GM23338 (cell line): ENCODE results near the gene KRT71. TPM values are rescaled to one million over a fixed set of nuclear protein-coding genes. Genes with fewer than 3 reads are reported as not detected.

Experiments
- ATAC-seq: fragments of 200-7000 bp; cut with Tn5 transposase; 3 replicates; pipeline ENCODE4 v1.9.1; 2020
- DNase-seq: peaks from one replicate; pipeline ENCODE4 v3.0.0-alpha.2; 2015; ENCODE audit warnings: low spot score
- H2AFZ ChIP-seq: fragments of 200-600 bp; sonication (generic); 2 replicates; pipeline ENCODE4 v1.8.0; 2016; ENCODE audit warnings: antibody characterized with exemption, mild to moderate bottlenecking, moderate library complexity
- H3F3A ChIP-seq: fragments of 200-600 bp; sonication (generic); replicated peaks from 2 replicates; pipeline ENCODE4 v1.8.0; 2017; ENCODE audit warnings: antibody characterized with exemption, mixed run types, low read depth
- H3K27ac ChIP-seq: fragments of 200-600 bp; sonication (generic); 2 replicates; pipeline ENCODE4 v1.6.1; 2016; ENCODE audit warnings: low read depth
- H3K27me3 ChIP-seq: fragments of 200-600 bp; sonication (generic); 2 replicates; pipeline ENCODE4 v1.8.0; 2016; ENCODE audit warnings: mild to moderate bottlenecking, mixed run types, moderate library complexity; ENCODE audit not compliant: insufficient read depth
- H3K36me3 ChIP-seq: fragments of 200-600 bp; sonication (generic); 2 replicates; pipeline ENCODE4 v1.8.0; 2016; ENCODE audit warnings: mild to moderate bottlenecking; ENCODE audit not compliant: insufficient read depth
- H3K4me1 ChIP-seq: fragments of 200-600 bp; sonication (generic); 2 replicates; pipeline ENCODE4 v1.8.0; 2016; ENCODE audit warnings: mild to moderate bottlenecking, moderate library complexity; ENCODE audit not compliant: insufficient read depth
- H3K4me2 ChIP-seq: fragments of 200-600 bp; sonication (generic); 2 replicates; pipeline ENCODE4 v1.7.1; 2017; ENCODE audit warnings: mixed run types
- H3K4me3 ChIP-seq: fragments of 200-600 bp; sonication (generic); 2 replicates; pipeline ENCODE4 v1.6.1; 2016; ENCODE audit warnings: mixed run types
- H3K79me2 ChIP-seq: fragments of 200-600 bp; sonication (generic); replicated peaks from 2 replicates; pipeline ENCODE4 v1.8.0; 2017; ENCODE audit warnings: mild to moderate bottlenecking; ENCODE audit not compliant: insufficient read depth
- H3K9me2 ChIP-seq: fragments of 200-600 bp; sonication (generic); 2 replicates; pipeline ENCODE4 v1.8.0; 2017; ENCODE audit not compliant: insufficient read depth
- H4K20me1 ChIP-seq: fragments of 200-600 bp; sonication (generic); replicated peaks from 2 replicates; pipeline ENCODE4 v1.8.0; 2017; ENCODE audit warnings: mild to moderate bottlenecking; ENCODE audit not compliant: insufficient read depth
- H3K27ac Mint-ChIP-seq: 2 replicates; pipeline ENCODE4 v1.8.0; 2020; ENCODE audit warnings: inconsistent platforms, mild to moderate bottlenecking, moderate library complexity, mixed read lengths
- H3K27me3 Mint-ChIP-seq: 3 replicates; pipeline ENCODE4 v1.8.0; 2022; ENCODE audit warnings: low read depth, mild to moderate bottlenecking, moderate library complexity, mixed read lengths, inconsistent platforms; ENCODE audit not compliant: insufficient read depth, poor library complexity
- H3K36me3 Mint-ChIP-seq: 3 replicates; pipeline ENCODE4 v1.8.0; 2021; ENCODE audit warnings: low read depth, mild to moderate bottlenecking, inconsistent platforms, moderate library complexity, mixed read lengths
- H3K4me1 Mint-ChIP-seq: 3 replicates; pipeline ENCODE4 v1.8.0; 2020; ENCODE audit warnings: mild to moderate bottlenecking, inconsistent platforms, mixed read lengths
- H3K4me3 Mint-ChIP-seq: 3 replicates; pipeline ENCODE4 v1.8.0; 2021; ENCODE audit warnings: moderate library complexity, mild to moderate bottlenecking, inconsistent platforms, mixed read lengths
- H3K9me3 Mint-ChIP-seq: 3 replicates; pipeline ENCODE4 v1.8.0; 2020; ENCODE audit warnings: moderate library complexity, mild to moderate bottlenecking, inconsistent platforms, mixed read lengths
- CREB1 ChIP-seq: fragments of 250-450 bp; sonication (Bioruptor Pico); IDR thresholded peaks from 2 replicates; pipeline ENCODE4 v1.5.0; 2020; ENCODE audit warnings: low read depth, mild to moderate bottlenecking, moderate library complexity
- EZH2 ChIP-seq: fragments of 200-600 bp; sonication (generic); IDR thresholded peaks from one replicate; pipeline ENCODE4 v1.8.0; 2017; ENCODE audit warnings: antibody characterized with exemption, mild to moderate bottlenecking, low read depth; ENCODE audit not compliant: unreplicated experiment
- EZH2phosphoT487 ChIP-seq: fragments of 200-600 bp; sonication (generic); IDR thresholded peaks from one replicate; pipeline ENCODE4 v1.8.1; 2018; ENCODE audit warnings: antibody characterized with exemption; ENCODE audit not compliant: unreplicated experiment
- JUNB ChIP-seq: IDR thresholded peaks from one replicate; pipeline ENCODE4 v1.6.1; 2016; ENCODE audit warnings: antibody characterized with exemption; ENCODE audit not compliant: unreplicated experiment
- NANOG ChIP-seq: IDR thresholded peaks from 2 replicates; pipeline ENCODE4 v1.6.1; 2016; ENCODE audit warnings: antibody characterized with exemption, borderline replicate concordance
- POLR2AphosphoS5 ChIP-seq: IDR thresholded peaks from 2 replicates; pipeline ENCODE4 v1.6.1; 2016; ENCODE audit warnings: antibody characterized with exemption, low read depth
- STAT1 ChIP-seq: IDR thresholded peaks from one replicate; pipeline ENCODE4 v1.6.1; 2016; ENCODE audit warnings: antibody characterized with exemption; ENCODE audit not compliant: unreplicated experiment
- ZNF114 ChIP-seq: fragments of 250-450 bp; sonication (Bioruptor Pico); IDR thresholded peaks from 2 replicates; pipeline ENCODE4 v1.5.0; 2020; ENCODE audit warnings: mild to moderate bottlenecking, moderate library complexity
- ZNF331 ChIP-seq: fragments of 250-450 bp; sonication (Bioruptor Pico); IDR thresholded peaks from 2 replicates; pipeline ENCODE4 v1.5.0; 2020; ENCODE audit warnings: low read depth, mild to moderate bottlenecking, moderate library complexity
- polyA plus RNA-seq: library from polyadenylated mRNA; unstranded; fragments of >200 nt; fragmentation: Nextera tagmentation; extraction: Ambion mirVana; gene quantifications from 2 replicates; pipeline ENCODE4 v1.2.1, GENCODE V29; 2016
- total RNA-seq: library from RNA; depleted of rRNA; stranded (reverse); fragments of >200 nt; shearing (Covaris generic); gene quantifications from 2 replicates; pipeline ENCODE4 v1.2.3, GENCODE V29; 2014
- TF ChIP-seq, protein P1 (sequence below): IDR thresholded peaks from one replicate; pipeline ENCODE4 v1.6.1; 2018; ENCODE audit warnings: antibody characterized with exemption; ENCODE audit not compliant: unreplicated experiment
- TF ChIP-seq, protein P2 (sequence below): fragments of 250-450 bp; sonication (Bioruptor Pico); IDR thresholded peaks from 2 replicates; pipeline ENCODE4 v1.5.0; 2020; ENCODE audit warnings: mild to moderate bottlenecking, moderate library complexity
- TF ChIP-seq, protein P3 (sequence below): IDR thresholded peaks from 2 replicates; pipeline ENCODE4 v1.6.1; 2016; ENCODE audit warnings: antibody characterized with exemption
- TF ChIP-seq, protein P4 (sequence below), 2 experiments: fragments of 200-600 bp in 1 of 2; sonication (generic) in 1 of 2; conservative IDR thresholded peaks; 2 replicates each; pipeline versions ENCODE4 v1.5.1 to v1.6.1; 2016 to 2017; ENCODE audit warnings: antibody characterized with exemption in 2 of 2, low read depth in 2 of 2, mild to moderate bottlenecking in 2 of 2, moderate library complexity in 1 of 2

Gene KRT71
- total and polyA plus RNA-seq, 2 experiments from 2014 or later = not detected

DNA sequence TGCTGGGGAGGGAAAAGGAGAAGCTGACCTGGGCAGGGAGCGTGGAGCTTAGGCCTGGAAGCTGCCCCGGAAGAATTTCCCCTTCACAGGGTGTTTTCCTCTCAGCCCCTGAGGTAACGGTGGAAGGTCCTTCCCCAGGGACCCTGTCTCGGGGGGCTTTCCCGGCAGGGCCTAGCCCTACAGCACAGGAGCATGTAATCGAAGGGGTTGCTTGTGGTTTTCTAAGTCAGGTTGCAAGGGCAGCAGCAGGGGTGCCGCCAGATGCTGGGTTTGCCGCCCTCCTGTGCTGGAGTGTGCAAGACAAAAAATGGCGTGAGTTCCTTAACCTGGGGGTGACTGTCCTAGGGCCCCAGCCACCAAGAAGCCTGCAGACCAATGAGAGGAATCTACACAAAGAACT lies 22.3 kb upstream of the KRT71 start:
- Mint-ChIP-seq H3K4me1 (no peaks in the 10 kb centered on the region), H3K36me3 (no peaks in the 10 kb centered on the region), H3K27ac (no peak overlapping the region), H3K4me3 (no peak overlapping the region), H3K9me3 (no peaks in the 10 kb centered on the region), H3K27me3 (peaks cover 2% of the 10 kb centered on the region)
- H3K4me2 ChIP-seq = no peak overlapping the region
- no peaks in the 10 kb centered on the region for H3K9me2 ChIP-seq
- no peak for ATAC-seq
- no peak overlapping the region for H2AFZ ChIP-seq
- H3K36me3 ChIP-seq = no peaks in the 10 kb centered on the region
- H3K4me3 ChIP-seq = no peak overlapping the region
- no peaks in the 10 kb centered on the region for H4K20me1 ChIP-seq
- H3K27ac ChIP-seq = no peak overlapping the region
- TF ChIP-seq, protein P1, sequence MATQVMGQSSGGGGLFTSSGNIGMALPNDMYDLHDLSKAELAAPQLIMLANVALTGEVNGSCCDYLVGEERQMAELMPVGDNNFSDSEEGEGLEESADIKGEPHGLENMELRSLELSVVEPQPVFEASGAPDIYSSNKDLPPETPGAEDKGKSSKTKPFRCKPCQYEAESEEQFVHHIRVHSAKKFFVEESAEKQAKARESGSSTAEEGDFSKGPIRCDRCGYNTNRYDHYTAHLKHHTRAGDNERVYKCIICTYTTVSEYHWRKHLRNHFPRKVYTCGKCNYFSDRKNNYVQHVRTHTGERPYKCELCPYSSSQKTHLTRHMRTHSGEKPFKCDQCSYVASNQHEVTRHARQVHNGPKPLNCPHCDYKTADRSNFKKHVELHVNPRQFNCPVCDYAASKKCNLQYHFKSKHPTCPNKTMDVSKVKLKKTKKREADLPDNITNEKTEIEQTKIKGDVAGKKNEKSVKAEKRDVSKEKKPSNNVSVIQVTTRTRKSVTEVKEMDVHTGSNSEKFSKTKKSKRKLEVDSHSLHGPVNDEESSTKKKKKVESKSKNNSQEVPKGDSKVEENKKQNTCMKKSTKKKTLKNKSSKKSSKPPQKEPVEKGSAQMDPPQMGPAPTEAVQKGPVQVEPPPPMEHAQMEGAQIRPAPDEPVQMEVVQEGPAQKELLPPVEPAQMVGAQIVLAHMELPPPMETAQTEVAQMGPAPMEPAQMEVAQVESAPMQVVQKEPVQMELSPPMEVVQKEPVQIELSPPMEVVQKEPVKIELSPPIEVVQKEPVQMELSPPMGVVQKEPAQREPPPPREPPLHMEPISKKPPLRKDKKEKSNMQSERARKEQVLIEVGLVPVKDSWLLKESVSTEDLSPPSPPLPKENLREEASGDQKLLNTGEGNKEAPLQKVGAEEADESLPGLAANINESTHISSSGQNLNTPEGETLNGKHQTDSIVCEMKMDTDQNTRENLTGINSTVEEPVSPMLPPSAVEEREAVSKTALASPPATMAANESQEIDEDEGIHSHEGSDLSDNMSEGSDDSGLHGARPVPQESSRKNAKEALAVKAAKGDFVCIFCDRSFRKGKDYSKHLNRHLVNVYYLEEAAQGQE = no peak
- TF ChIP-seq CREB1 (CRISPR knock-in tag) (no peak), STAT1 (no peak), POLR2AphosphoS5 (no peak), EZH2 (no peak), EZH2phosphoT487 (no peak), NANOG (no peak), ZNF331 (CRISPR knock-in tag) (no peak), ZNF114 (CRISPR knock-in tag) (no peak), JUNB (no peak)
- TF ChIP-seq, protein P2, sequence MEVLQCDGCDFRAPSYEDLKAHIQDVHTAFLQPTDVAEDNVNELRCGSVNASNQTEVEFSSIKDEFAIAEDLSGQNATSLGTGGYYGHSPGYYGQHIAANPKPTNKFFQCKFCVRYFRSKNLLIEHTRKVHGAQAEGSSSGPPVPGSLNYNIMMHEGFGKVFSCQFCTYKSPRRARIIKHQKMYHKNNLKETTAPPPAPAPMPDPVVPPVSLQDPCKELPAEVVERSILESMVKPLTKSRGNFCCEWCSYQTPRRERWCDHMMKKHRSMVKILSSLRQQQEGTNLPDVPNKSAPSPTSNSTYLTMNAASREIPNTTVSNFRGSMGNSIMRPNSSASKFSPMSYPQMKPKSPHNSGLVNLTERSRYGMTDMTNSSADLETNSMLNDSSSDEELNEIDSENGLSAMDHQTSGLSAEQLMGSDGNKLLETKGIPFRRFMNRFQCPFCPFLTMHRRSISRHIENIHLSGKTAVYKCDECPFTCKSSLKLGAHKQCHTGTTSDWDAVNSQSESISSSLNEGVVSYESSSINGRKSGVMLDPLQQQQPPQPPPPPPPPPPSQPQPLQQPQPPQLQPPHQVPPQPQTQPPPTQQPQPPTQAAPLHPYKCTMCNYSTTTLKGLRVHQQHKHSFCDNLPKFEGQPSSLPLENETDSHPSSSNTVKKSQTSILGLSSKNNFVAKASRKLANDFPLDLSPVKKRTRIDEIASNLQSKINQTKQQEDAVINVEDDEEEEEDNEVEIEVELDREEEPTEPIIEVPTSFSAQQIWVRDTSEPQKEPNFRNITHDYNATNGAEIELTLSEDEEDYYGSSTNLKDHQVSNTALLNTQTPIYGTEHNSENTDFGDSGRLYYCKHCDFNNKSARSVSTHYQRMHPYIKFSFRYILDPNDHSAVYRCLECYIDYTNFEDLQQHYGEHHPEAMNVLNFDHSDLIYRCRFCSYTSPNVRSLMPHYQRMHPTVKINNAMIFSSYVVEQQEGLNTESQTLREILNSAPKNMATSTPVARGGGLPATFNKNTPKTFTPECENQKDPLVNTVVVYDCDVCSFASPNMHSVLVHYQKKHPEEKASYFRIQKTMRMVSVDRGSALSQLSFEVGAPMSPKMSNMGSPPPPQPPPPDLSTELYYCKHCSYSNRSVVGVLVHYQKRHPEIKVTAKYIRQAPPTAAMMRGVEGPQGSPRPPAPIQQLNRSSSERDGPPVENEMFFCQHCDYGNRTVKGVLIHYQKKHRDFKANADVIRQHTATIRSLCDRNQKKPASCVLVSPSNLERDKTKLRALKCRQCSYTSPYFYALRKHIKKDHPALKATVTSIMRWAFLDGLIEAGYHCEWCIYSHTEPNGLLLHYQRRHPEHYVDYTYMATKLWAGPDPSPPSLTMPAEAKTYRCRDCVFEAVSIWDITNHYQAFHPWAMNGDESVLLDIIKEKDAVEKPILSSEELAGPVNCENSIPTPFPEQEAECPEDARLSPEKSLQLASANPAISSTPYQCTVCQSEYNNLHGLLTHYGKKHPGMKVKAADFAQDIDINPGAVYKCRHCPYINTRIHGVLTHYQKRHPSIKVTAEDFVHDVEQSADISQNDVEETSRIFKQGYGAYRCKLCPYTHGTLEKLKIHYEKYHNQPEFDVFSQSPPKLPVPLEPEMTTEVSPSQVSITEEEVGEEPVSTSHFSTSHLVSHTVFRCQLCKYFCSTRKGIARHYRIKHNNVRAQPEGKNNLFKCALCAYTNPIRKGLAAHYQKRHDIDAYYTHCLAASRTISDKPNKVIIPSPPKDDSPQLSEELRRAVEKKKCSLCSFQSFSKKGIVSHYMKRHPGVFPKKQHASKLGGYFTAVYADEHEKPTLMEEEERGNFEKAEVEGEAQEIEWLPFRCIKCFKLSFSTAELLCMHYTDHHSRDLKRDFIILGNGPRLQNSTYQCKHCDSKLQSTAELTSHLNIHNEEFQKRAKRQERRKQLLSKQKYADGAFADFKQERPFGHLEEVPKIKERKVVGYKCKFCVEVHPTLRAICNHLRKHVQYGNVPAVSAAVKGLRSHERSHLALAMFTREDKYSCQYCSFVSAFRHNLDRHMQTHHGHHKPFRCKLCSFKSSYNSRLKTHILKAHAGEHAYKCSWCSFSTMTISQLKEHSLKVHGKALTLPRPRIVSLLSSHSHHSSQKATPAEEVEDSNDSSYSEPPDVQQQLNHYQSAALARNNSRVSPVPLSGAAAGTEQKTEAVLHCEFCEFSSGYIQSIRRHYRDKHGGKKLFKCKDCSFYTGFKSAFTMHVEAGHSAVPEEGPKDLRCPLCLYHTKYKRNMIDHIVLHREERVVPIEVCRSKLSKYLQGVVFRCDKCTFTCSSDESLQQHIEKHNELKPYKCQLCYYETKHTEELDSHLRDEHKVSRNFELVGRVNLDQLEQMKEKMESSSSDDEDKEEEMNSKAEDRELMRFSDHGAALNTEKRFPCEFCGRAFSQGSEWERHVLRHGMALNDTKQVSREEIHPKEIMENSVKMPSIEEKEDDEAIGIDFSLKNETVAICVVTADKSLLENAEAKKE (CRISPR knock-in tag) = no peak
- TF ChIP-seq, protein P3, sequence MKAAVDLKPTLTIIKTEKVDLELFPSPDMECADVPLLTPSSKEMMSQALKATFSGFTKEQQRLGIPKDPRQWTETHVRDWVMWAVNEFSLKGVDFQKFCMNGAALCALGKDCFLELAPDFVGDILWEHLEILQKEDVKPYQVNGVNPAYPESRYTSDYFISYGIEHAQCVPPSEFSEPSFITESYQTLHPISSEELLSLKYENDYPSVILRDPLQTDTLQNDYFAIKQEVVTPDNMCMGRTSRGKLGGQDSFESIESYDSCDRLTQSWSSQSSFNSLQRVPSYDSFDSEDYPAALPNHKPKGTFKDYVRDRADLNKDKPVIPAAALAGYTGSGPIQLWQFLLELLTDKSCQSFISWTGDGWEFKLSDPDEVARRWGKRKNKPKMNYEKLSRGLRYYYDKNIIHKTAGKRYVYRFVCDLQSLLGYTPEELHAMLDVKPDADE = no peak
- TF ChIP-seq, protein P4, sequence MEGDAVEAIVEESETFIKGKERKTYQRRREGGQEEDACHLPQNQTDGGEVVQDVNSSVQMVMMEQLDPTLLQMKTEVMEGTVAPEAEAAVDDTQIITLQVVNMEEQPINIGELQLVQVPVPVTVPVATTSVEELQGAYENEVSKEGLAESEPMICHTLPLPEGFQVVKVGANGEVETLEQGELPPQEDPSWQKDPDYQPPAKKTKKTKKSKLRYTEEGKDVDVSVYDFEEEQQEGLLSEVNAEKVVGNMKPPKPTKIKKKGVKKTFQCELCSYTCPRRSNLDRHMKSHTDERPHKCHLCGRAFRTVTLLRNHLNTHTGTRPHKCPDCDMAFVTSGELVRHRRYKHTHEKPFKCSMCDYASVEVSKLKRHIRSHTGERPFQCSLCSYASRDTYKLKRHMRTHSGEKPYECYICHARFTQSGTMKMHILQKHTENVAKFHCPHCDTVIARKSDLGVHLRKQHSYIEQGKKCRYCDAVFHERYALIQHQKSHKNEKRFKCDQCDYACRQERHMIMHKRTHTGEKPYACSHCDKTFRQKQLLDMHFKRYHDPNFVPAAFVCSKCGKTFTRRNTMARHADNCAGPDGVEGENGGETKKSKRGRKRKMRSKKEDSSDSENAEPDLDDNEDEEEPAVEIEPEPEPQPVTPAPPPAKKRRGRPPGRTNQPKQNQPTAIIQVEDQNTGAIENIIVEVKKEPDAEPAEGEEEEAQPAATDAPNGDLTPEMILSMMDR (conservative IDR thresholded peaks at IDR 0.05; ENCODE audit: low read depth in 2 of 2) = no peak
- H3K4me1 ChIP-seq = no peaks in the 10 kb centered on the region
- H3K27me3 ChIP-seq = no peaks in the 10 kb centered on the region
- H3K79me2 ChIP-seq = no peaks in the 10 kb centered on the region
- DNase-seq = no peak
- H3F3A ChIP-seq = no peaks in the 10 kb centered on the region
